GM12878 (cell line): Measurements from ENCODE around the gene TSHZ2. TPM values are rescaled to one million over a fixed set of nuclear protein-coding genes. Genes with fewer than 3 reads are reported as not detected.

ENCODE experiments used
- ATAC-seq: fragments of 200-7000 bp; cut with Tn5 transposase; 3 replicates; pipeline ENCODE4 v1.9.1; 2020; ENCODE audit warnings: mild to moderate bottlenecking, moderate library complexity
- BruUV-seq: library from RNA; stranded (reverse); fragments of 400-500 nt; replicated peaks from 2 replicates; lab custom pipeline; 2021; lab: Mats Ljungman, UMichigan
- CTCF ChIA-PET: fragments of 300-600 bp; sonication (Branson Sonifier 250); formaldehyde crosslinking; extraction: SDS; loops from one replicate; lab custom pipeline; 2021; ENCODE audit warnings: inconsistent platforms; lab: Yijun Ruan, JAX
- POLR2A ChIA-PET: fragments of 350-600 bp; formaldehyde crosslinking; extraction: SDS; loops from one replicate; lab custom pipeline; 2021; ENCODE audit warnings: inconsistent platforms; lab: Charles Lee
- RAD21 ChIA-PET: fragments of 300-600 bp; sonication (Branson Sonifier 250); formaldehyde crosslinking; loops from one replicate; lab custom pipeline; 2023; ENCODE audit warnings: antibody characterized with exemption; ENCODE audit not compliant: unreplicated experiment; lab: Charles Lee
- SMC1A ChIA-PET: fragments of 300-600 bp; sonication (Branson Sonifier 250); formaldehyde crosslinking; loops from one replicate; lab custom pipeline; 2023; ENCODE audit not compliant: unreplicated experiment, uncharacterized antibody; lab: Charles Lee
- DNase-seq: peaks from one replicate; pipeline ENCODE4 v3.0.0-alpha.2; 2011; ENCODE audit warnings: low read depth, low spot score
- FAIRE-seq: peaks from 3 replicates; lab custom pipeline; 2011; peaks lifted over from hg19 to GRCh38; lab: Jason Lieb, UNC
- H2AFZ ChIP-seq: 2 replicates; pipeline ENCODE4 v1.6.0; 2011; ENCODE audit warnings: low read depth, low read length, control low read depth; ENCODE audit not compliant: control insufficient read depth
- H3K27ac ChIP-seq: 2 replicates; pipeline ENCODE4 v1.5.1; 2011; ENCODE audit warnings: control low read depth; ENCODE audit not compliant: control insufficient read depth, insufficient read depth
- H3K27me3 ChIP-seq, 2 experiments: replicated peaks in 1 of 2; 2 replicates each; pipeline versions ENCODE4 v1.6.0 to v1.6.1; 2011; ENCODE audit warnings: low read length in 1 of 2; ENCODE audit not compliant: control insufficient read depth in 2 of 2, insufficient read depth in 2 of 2
- H3K36me3 ChIP-seq, 2 experiments: 2 replicates each; pipeline ENCODE4 v1.5.1; 2011; ENCODE audit warnings: low read length in 1 of 2; ENCODE audit not compliant: control insufficient read depth in 2 of 2, insufficient read depth in 2 of 2
- H3K4me1 ChIP-seq: 2 replicates; pipeline ENCODE4 v1.6.1; 2011; ENCODE audit warnings: mild to moderate bottlenecking, low read length, moderate library complexity, mixed read lengths; ENCODE audit not compliant: control insufficient read depth, insufficient read depth
- H3K4me2 ChIP-seq: 2 replicates; pipeline ENCODE4 v1.6.0; 2011; ENCODE audit warnings: control low read depth; ENCODE audit not compliant: control insufficient read depth, insufficient read depth
- H3K4me3 ChIP-seq: fragments of 200-600 bp; sonication (generic); 2 replicates; pipeline ENCODE4 v1.5.1; 2016
- H3K79me2 ChIP-seq: 2 replicates; pipeline ENCODE4 v1.6.0; 2011; ENCODE audit warnings: low read length; ENCODE audit not compliant: control insufficient read depth, insufficient read depth
- H3K9ac ChIP-seq: 2 replicates; pipeline ENCODE4 v1.8.0; 2011; ENCODE audit warnings: low read length, control low read depth, mixed read lengths; ENCODE audit not compliant: control insufficient read depth, insufficient read depth
- H3K9me3 ChIP-seq: replicated peaks from 3 replicates; pipeline ENCODE4 v1.5.1; 2011; ENCODE audit warnings: mild to moderate bottlenecking, low read length; ENCODE audit not compliant: control insufficient read depth, insufficient read depth
- H4K20me1 ChIP-seq: 2 replicates; pipeline ENCODE4 v1.6.0; 2011; ENCODE audit not compliant: control insufficient read depth, insufficient read depth
- BCLAF1 ChIP-seq: fragments of 450-650 bp; IDR thresholded peaks from 2 replicates; pipeline ENCODE4 v1.6.1; 2017; ENCODE audit warnings: antibody characterized with exemption, mild to moderate bottlenecking, moderate library complexity
- BRCA1 ChIP-seq: IDR thresholded peaks from 2 replicates; pipeline ENCODE4 v1.6.1; 2011; ENCODE audit warnings: low read depth, low read length, improper control_type of control experiment
- CTCF ChIP-seq, 3 experiments: IDR thresholded peaks in 2 of 3; conservative IDR thresholded peaks in 1 of 3; 2 replicates each; pipeline ENCODE4 v1.5.1; 2011; ENCODE audit warnings: low read depth in 3 of 3, low read length in 3 of 3, mild to moderate bottlenecking in 3 of 3, control low read depth in 2 of 3, moderate library complexity in 2 of 3, inconsistent platforms in 1 of 3, mixed read lengths in 1 of 3; ENCODE audit not compliant: control insufficient read depth in 2 of 3, insufficient read depth in 1 of 3; ENCODE audit errors: extremely low read depth in 1 of 3
- JUND ChIP-seq: IDR thresholded peaks from 2 replicates; pipeline ENCODE4 v1.6.1; 2012; ENCODE audit warnings: low read depth, mild to moderate bottlenecking, low read length, improper control_type of control experiment, moderate library complexity
- MYB ChIP-seq: fragments of 150-350 bp; IDR thresholded peaks from 2 replicates; pipeline ENCODE4 v1.6.1; 2014; ENCODE audit warnings: mild to moderate bottlenecking, low read depth, low read length, borderline replicate concordance
- YY1 ChIP-seq: IDR thresholded peaks from 2 replicates; pipeline ENCODE4 v1.6.1; 2011; ENCODE audit warnings: low read depth, mild to moderate bottlenecking, low read length
- ZBED1 ChIP-seq: IDR thresholded peaks from 2 replicates; pipeline ENCODE4 v1.6.1; 2016; ENCODE audit warnings: borderline replicate concordance
- ZSCAN29 ChIP-seq: fragments of 450-650 bp; IDR thresholded peaks from 2 replicates; pipeline ENCODE4 v1.6.1; 2017; ENCODE audit warnings: mild to moderate bottlenecking, moderate library complexity
- WGBS: methylation state at CpG from one replicate; pipeline ENCODE4 v1.1.6; 2016; ENCODE audit warnings: low lambda C conversion rate; ENCODE audit not compliant: insufficient replicate concordance, insufficient coverage; ENCODE audit errors: missing lambda C conversion rate; 5-methylcytosine and 5-hydroxymethylcytosine counted together
- in situ Hi-C: fragments of 300-500 bp; cut with MboI; formaldehyde crosslinking; loops from 9 replicates; pipeline ENCODE4 v1.14.3; 2018; ENCODE audit warnings: mixed read lengths
- intact Hi-C: fragments of 100-400 bp; cut with micrococcal nuclease; formaldehyde crosslinking; loops from one replicate; pipeline ENCODE4 v1.14.2; 2022; ENCODE audit not compliant: unreplicated experiment
- polyA plus RNA-seq, 11 experiments: library from polyadenylated mRNA; depleted of rRNA in 4 of 11; unstranded in 6 of 11; stranded (reverse) in 5 of 11; fragments of >200 nt; fragmentation: Nextera tagmentation in 4 of 11; fragmentation: Illumina TruSeq in 1 of 11; extraction: Ambion mirVana in 4 of 11; extraction: Trizol in 1 of 11; gene quantifications; 1 replicate in 1 of 11; 2 replicates in 10 of 11; pipeline versions ENCODE4 v1.2.1 to v1.2.3, GENCODE V29; 2011 to 2016; ENCODE audit warnings: inconsistent platforms in 2 of 11, missing spikeins in 2 of 11, low read depth in 1 of 11
- total RNA-seq, 4 experiments: library from RNA; depleted of rRNA in 3 of 4; stranded (reverse); fragments of >200 nt in 3 of 4; fragmentation: Illumina TruSeq in 1 of 4; extraction: Trizol in 1 of 4; gene quantifications; 2 replicates each; pipeline versions ENCODE4 v1.2.1 to v1.2.3, GENCODE V29; 2013 to 2021
- TF ChIP-seq, protein P1 (sequence below): IDR thresholded peaks from 2 replicates; pipeline ENCODE4 v1.6.1; 2011; ENCODE audit warnings: borderline replicate concordance, low read depth, mild to moderate bottlenecking, moderate library complexity, mixed read lengths, low read length; ENCODE audit not compliant: insufficient read depth; ENCODE audit errors: extremely low read length

Gene TSHZ2
- total and polyA plus RNA-seq, 10 of the 15 experiments (the other 5 are each of a cell fraction or from before 2014, with no cell fraction given), result 0.01 to 0.86 (median 0.13) TPM; not detected in 2

- DNase-seq (no peak), ATAC-seq (no peak), FAIRE-seq (no peak)
- no peak overlapping the region for H2AFZ ChIP-seq
- CTCF ChIA-PET, result no interaction called here
- no peaks in the 10 kb centered on the region for H3K79me2 ChIP-seq
- POLR2A ChIA-PET, result no interaction called here
- 79% methylated on average over 18 of the region's 18 CpGs for WGBS
- no peaks in the 10 kb centered on the region for H3K4me1 ChIP-seq
- in situ Hi-C loops, result no loop called here
- no peaks in the 10 kb centered on the region for H3K9me3 ChIP-seq
- intact Hi-C loops, result loop anchor here (10.0 kb wide), 1 partner anchor 281 kb away; no protein-coding TSS in a partner anchor
- SMC1A ChIA-PET, result no interaction called here
- no peak overlapping the region for H3K27ac ChIP-seq
- no peaks in the 10 kb centered on the region for H4K20me1 ChIP-seq
- RAD21 ChIA-PET, result no interaction called here
- no peak for TF ChIP-seq CTCF (IDR thresholded peaks at IDR 0.05 in 2 of 3, conservative IDR thresholded peaks at IDR 0.05 in 1 of 3; ENCODE audit: control insufficient read depth in 2 of 3, extremely low read depth in 1 of 3, insufficient read depth in 1 of 3, low read depth in 3 of 3, low read length in 3 of 3)
- no peak for TF ChIP-seq YY1
- H3K9ac ChIP-seq, result no peak overlapping the region
- no peak overlapping the region for H3K4me3 ChIP-seq
- no peaks in the 10 kb centered on the region for H3K27me3 ChIP-seq
- BruUV-seq, result no TSS peak
- H3K36me3 ChIP-seq, result no peaks in the 10 kb centered on the region
- no peak overlapping the region for H3K4me2 ChIP-seq
Observed at GRCh38 chr20:53253668-53254067, 281.5 kb downstream of the TSHZ2 start.

GRCh38 chr20:53255102-53255710 is 283.0 kb downstream of the TSHZ2 start:
- FAIRE-seq (no peak), ATAC-seq (no peak), DNase-seq (no peak)
- Histone ChIP-seq H3K36me3 (no peaks in the 10 kb centered on the region), H3K27ac (no peak overlapping the region), H3K4me3 (no peak overlapping the region), H3K9me3 (no peaks in the 10 kb centered on the region), H3K4me2 (no peak overlapping the region), H2AFZ (no peak overlapping the region), H3K9ac (no peak overlapping the region), H3K4me1 (no peaks in the 10 kb centered on the region), H3K27me3 (no peaks in the 10 kb centered on the region), H4K20me1 (no peaks in the 10 kb centered on the region), H3K79me2 (no peaks in the 10 kb centered on the region)
- no TSS peak for BruUV-seq
- SMC1A ChIA-PET, result no interaction called here
- TF ChIP-seq, protein P1, sequence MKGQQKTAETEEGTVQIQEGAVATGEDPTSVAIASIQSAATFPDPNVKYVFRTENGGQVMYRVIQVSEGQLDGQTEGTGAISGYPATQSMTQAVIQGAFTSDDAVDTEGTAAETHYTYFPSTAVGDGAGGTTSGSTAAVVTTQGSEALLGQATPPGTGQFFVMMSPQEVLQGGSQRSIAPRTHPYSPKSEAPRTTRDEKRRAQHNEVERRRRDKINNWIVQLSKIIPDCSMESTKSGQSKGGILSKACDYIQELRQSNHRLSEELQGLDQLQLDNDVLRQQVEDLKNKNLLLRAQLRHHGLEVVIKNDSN, result no peak
- no peak for TF ChIP-seq JUND
- no peak for TF ChIP-seq BCLAF1
- no peak for TF ChIP-seq BRCA1
- TF ChIP-seq ZSCAN29, result no peak
- no peak for TF ChIP-seq MYB
- TF ChIP-seq ZBED1, result no peak
- WGBS, result 60% methylated on average over 18 of the region's 18 CpGs
- intact Hi-C loops (loop anchor here (10.0 kb wide), 1 partner anchor 280 kb away; no protein-coding TSS in a partner anchor), in situ Hi-C loops (no loop called here)
- RAD21 ChIA-PET, result no interaction called here
- POLR2A ChIA-PET, result no interaction called here
- CTCF ChIA-PET, result no interaction called here
